Stimulated activated CD8-positive, alpha-beta memory T cell treated with anti-CD3 and anti-CD28 coated beads, Interleukin-15, amount 100 ng/mL, for 48 hours (primary cell): ENCODE measurements around the gene CCSER1.
"Not testable (repeated sequence)": the region's sequence is repeated elsewhere in the genome, so short reads cannot be mapped to it uniquely, and the experiment has no call there.

Experiments
- DNase-seq, 2 donors: peaks; one replicate each; pipeline ENCODE4 v3.0.0-alpha.2; 2020; ENCODE audit warnings: low read depth in 2 of 2

Gene CCSER1

DNA sequence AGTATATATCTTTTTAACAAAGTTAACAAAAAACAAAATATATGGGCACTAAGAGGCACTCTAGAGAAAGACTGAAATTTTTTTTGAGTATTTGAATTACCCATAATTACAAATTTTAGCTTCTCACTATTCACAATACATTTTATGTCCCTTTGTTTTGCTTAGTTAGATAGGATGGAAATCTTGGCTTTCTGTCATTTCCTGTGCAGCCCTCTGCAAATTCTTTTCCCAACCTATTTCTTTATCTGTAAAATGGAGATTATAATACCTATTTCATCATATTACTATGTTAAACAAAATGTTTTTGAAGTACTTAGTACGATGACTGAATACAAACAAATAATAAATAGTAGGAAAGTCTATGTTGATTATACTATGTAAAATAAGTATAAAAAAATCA lies 710.0 kb downstream of the CCSER1 start:
- DNase-seq, result no peak

DNA sequence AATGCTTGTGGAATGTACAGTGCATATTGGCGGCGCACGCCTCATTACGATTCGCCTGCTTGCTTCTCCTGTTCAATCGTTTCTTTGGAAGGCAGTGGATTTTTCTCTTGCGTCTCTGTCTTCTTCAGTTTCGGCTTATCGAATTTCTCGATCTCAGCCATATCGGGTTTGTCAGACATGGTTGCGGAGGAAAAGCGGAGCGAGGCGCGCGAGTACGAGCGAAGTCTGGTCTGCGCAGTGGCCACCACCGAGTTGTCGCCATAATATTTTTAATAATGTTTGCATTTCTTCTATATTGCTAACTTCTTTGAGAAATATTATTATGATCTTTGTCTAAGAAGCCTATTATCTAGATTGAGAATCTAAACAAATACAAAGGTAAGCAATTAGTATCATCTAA lies 711.7 kb downstream of the CCSER1 start:
- DNase-seq, result not testable (repeated sequence)

DNA sequence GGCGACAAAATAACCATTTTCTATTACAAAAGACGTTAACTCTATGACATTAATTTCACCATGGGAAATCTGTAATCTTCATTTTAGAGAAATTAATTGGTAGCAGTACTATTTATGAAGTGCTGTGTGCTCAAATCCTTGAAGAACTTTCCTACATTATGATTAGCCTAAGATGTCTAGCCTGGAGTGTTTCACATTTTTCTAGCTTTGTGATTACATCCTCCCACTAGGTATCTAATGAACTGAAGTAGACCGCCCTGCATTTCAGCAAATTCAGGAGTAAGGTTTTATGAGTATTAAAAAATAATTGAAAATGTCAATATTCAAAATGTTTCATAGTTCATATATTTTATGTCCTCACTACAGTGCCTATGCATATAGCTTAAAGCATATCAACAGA lies 713.1 kb downstream of the CCSER1 start:
- no peak for DNase-seq

DNA sequence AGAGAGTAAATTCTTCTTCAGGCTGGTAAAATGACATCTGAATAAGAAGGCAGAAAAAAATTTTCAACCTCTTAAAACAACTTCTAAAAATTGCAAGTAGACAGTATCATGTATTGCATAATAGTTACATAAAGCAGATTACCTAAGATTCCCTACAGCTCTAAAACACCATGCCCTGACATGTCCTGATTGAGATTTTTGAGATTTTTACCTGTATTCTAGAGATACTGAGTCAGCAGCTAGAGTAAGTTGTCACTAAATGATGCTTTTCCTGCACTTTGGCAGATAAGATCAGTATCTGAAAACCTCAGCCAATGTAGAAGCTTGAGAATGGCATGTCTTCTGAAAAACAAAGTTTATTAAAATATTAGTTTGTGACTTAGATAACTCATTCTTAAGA lies 713.6 kb downstream of the CCSER1 start:
- no peak for DNase-seq

DNA sequence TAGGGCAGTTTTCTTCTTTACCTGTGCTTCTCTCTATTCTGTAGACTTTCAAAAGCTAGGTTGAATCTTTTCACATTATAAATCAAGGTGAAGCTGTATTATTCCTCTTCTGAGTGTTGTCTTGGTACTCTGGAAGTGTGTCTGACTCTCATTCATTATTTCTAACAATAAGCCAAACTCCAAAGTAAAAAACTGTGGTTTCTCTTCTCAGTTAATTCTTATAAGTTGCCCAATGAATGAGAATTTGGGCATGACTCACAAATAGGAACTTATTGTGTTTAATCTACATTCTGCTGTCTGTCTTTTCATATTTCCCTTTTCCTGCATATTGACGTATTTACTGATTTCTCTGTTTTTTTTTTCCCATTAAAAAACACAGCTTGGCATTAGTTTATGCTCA lies 714.5 kb downstream of the CCSER1 start:
- no peak for DNase-seq

DNA sequence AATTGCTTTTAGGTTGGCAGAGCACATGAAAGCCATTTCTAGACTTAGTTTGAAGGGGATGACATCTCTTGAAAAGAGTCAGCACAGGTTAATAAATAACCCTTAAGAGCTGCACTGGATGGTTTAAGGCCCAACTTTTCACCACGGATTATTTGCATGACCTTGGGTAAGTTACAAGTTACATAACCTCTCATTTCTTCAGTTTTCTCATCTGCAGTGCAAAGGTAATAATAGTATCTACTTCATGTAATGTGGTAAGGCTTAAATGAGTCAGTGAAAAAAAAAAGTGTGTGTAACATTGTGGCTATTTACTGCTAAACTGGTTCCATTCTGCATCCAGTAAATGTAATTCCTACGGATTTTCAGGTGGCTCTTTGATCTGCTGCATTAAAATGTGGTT lies 715.8 kb downstream of the CCSER1 start:
- no peak for DNase-seq

DNA sequence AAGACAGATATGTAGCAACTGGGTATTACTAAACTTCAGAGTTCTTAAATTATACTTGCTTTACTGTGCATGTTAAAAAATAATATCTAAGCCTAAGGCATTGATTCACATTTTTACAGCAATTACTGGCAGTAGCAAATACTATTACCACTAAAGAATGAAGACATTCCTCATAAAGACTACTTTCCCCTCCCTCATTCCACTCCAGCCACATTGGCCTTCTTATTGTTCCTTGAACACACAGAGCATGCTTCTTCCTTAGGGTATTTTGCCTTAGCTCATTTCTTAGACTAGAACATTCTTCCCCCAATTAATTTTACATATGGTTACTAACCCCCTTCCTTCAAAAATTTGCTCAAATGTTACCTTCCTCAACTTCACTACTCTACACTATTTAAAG lies 717.0 kb downstream of the CCSER1 start:
- DNase-seq, result no peak

DNA sequence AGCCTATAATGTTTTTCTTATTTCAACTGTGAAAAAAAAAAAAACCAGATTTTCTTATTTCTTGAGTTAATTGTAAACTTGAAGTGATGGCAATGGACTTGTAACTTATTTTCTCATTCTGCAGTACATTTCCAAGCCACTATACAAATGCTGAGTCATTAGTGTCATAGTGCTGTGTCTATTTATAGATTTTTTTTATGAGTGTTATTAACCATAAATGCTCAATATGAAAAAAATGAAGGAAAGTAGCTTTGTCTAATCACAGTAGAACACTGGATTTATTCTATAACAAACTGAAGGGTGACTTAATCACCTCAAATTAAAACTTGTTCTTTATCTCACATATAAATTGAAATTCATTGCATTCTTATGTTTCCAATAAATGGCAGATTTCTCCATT lies 718.6 kb downstream of the CCSER1 start:
- DNase-seq, result no peak

DNA sequence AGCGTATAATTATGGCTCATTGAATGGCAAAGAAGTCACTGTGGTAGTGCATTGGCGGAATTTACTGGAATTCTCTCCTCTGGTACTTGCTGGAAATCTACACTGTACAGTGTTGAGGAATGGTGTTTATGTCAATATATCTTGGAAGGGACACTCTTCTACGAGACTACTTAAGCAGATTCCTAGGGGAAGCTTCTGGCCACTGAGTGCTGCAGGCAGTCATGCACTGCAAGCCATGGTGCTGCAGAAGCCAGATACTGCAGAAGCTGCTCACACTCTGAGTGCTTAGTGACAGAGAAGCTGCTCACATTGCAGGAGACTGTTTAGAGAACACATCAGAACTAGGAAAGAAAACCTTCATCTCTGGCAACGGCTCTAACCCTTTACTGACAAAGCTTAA lies 725.0 kb downstream of the CCSER1 start:
- DNase-seq, result no peak

DNA sequence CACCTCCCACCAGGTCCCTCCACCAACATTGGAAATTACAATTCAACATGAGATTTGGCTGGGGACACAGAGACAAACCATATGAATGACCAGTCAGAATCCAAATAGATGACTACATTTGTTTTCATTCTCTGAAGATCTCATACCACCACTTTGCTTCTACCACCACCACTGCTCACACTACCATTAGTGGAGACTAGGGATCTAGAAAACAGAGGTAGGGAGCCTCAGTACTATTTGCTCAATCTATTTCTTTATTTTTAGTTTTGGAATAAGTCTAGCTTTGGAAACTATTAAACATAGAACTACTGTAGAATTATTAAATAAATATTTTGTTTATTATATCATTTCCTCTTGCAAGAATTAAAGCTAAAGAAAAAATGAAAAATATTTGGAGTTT lies 727.9 kb downstream of the CCSER1 start:
- no peak for DNase-seq

DNA sequence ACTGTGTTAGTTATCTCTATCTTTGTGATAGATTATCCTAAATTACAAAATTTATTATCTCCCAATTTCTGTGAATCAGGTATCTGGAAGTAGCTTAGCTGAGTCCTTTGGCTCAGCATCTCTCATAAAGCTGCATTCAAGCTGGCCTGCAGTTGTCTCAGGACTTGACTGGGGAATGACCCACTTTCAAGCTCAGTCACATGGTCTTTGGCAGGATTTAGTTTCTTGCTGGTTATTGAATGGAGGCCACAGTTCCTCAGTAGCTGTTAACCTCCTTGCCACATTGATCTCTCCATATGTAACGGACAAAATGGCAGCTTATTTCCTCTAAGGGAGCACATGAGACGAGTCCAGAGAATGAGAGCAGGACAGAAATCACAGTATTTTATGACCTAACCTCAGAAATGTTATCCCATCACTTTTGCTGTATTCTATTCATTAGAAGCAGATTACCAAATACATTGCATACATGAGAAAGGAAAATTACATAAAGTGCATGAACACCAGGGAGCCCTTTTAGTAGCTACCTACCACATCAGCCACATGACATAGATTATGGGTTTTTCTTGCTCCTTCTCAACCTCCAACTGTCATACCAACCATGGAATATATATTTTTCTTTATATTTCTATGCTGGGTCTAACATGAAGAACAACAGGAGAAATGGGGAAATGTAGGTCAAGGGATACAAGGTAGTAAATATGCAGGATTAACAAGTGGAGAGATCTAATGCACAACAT lies 730.1 kb downstream of the CCSER1 start:
- DNase-seq, result no peak

DNA sequence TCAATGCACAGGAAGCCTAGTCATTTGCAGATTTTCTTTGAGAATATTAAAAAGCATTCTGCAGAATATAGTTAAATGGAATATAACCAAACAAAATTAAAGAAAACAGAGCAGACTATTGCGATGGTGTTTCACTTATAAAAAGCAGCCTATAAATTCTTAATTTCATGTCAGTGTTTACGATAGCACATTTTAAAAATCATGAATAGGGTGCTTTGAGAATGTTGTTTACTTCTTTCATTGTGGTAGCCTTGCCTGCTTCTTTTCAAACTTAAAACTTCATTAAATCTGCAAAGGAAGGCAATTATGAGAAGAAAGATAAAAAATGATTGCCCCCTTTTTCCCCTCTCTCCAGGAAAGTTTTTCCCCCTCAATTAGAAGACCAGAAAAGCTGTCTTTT lies 748.6 kb downstream of the CCSER1 start:
- DNase-seq, result no peak

DNA sequence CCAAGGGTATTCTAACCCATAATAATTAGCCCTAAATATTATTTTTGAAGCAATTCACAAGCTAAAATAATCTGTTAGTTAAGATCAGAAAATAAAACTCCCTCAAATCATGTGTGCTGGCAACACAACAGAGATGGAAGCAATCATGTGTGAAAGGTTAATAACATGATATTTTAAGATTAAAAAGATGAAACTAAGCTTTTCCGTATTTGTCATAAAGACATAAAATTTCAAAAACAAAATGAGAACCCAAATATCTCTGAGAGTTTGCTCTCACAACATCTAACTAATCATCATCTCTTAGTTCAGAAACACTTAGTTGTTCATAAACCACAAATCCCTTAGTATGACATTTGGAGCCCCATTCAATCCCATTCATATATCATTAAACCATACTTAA lies 749.1 kb downstream of the CCSER1 start:
- no peak for DNase-seq

DNA sequence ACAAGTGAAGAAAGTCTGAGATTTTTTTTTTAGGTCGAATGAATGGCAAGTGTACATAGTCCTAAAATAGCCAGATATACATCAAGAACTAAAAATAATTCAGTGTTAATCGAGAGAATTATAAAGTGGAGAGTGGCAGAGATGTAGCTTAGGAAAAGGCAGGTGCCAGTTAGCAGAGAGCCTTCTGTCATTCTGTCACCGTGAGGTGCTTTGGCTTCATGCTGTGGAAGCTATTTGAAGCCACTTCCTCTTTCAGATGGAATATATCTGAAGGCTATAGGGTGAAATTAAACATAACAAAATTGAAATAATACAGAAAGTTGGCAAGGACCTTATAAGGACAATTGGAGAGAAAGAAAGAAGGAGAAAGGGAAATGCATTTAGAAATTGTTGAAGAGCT lies 756.3 kb downstream of the CCSER1 start:
- no peak for DNase-seq

DNA sequence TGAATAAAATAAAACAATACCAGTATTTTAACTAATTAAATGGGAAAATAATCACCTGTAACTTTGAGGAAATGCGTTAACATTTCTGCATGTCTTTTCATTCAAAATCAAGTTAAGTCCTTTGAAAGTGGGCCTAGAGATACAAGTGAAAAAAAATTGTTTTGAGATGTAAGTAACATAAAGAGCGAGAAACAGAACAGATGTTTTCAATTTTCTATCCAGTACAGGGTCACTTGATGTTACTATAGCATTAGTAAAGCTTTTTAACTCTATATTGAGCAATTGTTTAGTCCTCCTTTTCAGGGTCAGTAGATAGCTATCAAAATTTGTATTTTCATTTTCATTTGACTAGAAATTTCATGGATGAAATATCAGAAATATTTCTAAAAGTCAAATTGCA lies 761.4 kb downstream of the CCSER1 start:
- DNase-seq, result no peak

DNA sequence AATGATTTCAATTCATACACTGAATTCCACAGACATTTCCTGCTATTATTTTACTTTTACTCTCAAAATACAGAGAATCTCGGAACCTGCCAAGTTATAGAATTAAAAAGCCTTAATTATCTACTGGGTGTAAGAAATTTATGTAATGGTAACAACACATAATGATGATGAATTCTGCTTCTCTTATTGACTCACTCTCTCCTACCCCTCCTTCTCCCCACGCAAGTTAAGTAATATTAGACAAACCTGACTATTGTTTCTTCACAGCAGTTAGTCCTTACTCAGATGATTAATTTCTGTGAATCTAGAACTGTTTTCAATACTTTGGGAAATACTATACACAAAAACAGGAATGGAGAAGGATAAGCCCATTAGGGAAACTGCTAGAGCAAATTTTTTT lies 762.0 kb downstream of the CCSER1 start:
- no peak for DNase-seq

DNA sequence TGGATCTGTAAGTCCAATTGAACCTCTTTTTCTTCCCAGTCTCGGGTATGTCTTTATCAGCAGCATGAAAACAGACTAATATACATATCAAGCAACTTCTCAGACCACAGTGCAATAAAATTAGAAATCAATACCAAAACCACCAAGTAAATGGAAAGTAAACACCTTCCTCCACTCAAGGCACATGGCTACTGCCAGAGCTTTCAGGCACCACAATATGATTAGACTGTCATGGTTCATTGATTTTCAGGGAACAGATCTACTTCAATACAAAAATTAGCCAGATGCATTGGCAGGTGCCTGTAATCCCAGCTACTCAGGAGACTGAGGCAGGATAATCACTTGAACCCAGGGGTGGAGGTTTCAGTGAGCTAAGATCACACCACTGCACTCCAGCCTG lies 776.2 kb downstream of the CCSER1 start:
- not testable (repeated sequence) for DNase-seq

DNA sequence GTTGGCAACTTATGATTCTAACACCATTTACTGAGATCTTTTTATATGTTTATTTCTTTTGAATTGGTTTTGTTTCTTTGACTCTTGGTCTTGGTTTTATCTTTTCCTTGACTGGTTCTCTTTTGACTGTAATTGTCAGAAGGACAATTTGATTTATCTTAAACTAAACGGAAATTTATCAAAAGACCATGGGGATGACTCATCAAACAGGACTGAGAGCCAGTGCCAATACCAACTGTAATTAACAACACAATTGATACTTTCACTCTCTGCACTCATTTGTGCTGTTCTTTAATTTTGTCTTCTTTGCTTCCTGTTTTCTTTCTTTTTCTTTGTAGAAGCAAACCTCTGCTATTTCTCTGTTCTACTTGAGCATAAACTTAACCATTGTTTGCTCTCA lies 776.8 kb downstream of the CCSER1 start:
- no peak for DNase-seq

DNA sequence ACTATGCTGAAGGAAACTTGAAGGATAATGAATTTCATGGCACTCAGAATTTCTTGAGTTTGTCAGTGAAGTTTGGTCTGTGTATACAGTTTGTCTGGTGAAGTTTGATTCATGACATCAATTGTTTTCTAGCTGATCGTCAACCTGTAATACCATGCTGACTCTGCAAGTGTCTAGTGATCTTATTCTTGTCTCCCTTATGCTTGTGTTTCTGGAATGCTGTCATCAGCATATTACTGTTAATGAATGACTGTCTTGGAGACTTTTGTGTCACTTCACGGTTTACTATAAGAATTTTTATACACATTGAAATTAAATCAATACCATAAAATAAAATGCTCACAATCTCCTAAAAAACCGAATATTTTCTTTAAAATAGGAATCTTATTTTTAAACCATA lies 779.0 kb downstream of the CCSER1 start:
- DNase-seq, result no peak

DNA sequence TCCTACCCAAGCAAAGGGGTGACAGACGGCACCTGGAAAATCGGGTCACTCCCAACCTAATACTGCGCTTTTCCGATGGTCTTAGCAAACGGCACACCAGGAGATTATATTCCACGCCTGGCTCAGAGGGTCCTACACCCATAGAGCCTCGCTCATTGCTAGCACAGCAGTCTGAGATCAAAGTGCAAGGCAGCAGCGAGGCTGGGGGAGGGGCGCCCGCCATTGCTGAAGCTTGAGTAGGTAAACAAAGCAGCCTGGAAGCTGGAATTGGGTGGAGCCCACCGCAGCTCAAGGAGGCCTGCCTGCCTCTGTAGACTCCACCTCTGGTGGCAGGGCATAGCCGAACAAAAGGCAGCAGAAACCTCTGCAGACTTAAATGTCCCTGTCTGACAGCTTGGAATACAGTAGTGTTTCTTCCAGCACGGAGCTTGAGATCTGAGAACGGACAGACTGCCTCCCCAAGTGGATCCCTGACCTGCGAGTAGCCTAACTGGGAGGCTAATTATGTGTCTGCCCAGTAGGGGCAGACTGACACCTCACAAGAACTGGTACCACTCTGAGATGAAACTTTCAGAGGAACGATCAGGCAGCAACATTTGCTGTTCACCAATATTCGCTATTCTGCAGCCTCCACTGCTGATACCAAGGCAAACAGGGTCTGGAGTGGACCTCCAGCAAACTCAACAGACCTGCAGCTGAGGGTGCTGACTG lies 784.7 kb downstream of the CCSER1 start:
- DNase-seq, result not testable (repeated sequence)

DNA sequence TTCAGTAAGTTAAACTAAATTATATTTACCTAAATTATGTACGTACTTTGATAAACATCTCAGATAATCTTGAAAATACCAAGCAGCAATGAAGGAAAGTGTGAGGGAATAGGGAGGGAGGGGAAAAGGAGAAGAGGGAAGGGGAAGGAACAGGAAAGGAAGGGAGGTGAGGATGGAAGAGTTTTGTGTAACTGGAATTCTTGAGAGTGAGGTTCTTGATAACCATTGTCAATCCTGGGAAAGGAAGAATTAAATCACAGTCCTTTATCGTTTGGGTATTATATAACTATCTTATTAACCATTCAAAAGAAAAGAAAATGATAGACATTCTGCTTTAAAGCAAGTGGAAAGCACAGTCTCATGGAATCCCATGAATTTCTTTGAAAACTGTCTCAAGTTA lies 795.0 kb downstream of the CCSER1 start:
- no peak for DNase-seq

DNA sequence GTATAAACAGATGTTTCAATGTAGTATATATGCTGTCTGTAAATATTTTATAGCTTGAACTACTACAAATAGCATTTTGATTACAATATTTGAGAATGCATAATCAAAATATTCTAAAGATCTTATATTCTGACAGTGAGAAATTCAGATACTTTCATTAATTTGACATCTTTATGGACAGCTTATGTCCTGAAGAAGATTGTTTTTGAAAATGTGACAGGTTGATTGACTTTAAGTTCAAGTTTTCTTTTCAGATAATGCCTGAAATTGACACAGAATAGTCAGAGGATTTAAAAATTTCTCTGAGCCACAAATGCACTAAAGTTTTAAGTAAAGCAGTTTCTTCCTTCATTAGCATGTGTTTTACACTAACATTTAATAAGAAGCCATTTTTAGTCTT lies 799.8 kb downstream of the CCSER1 start:
- no peak for DNase-seq

DNA sequence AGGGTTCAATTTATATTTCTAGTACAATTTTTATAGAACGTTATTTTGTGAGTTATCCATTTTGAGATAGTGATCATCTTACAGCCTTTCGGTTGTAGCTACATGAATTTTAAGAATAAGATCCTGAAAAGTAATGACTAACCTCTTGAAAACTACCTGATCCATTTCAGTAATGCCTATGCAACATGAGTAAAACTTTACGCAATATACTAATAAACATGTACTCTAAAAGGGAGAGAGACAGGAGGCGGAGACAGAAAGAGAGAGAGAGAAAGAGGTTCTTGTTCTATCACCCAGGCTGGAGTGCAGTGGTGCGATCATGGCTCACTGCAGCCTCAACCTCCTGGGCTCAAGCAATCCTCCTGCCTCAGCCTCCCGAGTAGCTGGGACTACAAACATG lies 816.1 kb downstream of the CCSER1 start:
- no peak for DNase-seq

DNA sequence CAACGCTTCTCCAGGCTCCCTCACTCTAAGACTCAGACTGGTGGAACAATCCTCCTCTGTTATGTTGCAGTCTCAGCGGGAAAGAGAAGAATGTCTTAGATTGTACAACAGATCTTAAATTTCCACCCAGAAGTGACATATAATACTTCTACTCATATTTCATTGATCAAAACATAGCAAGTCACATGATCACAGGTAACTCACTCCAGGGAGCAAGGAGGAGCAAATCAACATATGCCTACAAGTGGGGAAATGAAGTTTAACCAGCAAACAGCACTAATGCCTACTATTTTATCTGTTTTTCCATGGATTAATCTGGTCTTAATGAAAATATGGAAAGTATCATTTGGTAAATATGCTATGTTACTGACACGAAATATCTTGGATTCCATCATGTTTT lies 819.8 kb downstream of the CCSER1 start:
- no peak for DNase-seq
